GM18858 (cell line): Measurements from ENCODE around the gene ZMYND8.
"Not testable (repeated sequence)": the region's sequence is repeated elsewhere in the genome, so short reads cannot be mapped to it uniquely, and the experiment has no call there.

ENCODE experiments used
- ATAC-seq: cut with Tn5 transposase; IDR thresholded peaks from one replicate; pipeline ENCODE4 v1.9.1; 2021; ENCODE audit not compliant: unreplicated experiment

ZMYND8 gene

GRCh38 chr20:47211036-47211435 lies 145.5 kb downstream of the ZMYND8 start:
- no peak for ATAC-seq

- ATAC-seq: no peak
Observed at GRCh38 chr20:47210470-47210869, 146.0 kb downstream of the ZMYND8 start.

GRCh38 chr20:47209982-47210381 lies 146.5 kb downstream of the ZMYND8 start:
- no peak for ATAC-seq

GRCh38 chr20:47208534-47209174 lies 147.8 kb downstream of the ZMYND8 start:
- no peak for ATAC-seq

GRCh38 chr20:47206962-47207641 lies 149.4 kb downstream of the ZMYND8 start:
- ATAC-seq: no peak

- not testable (repeated sequence) for ATAC-seq
Observed at GRCh38 chr20:47206552-47206951, 149.9 kb downstream of the ZMYND8 start.

- ATAC-seq: no peak
Observed at GRCh38 chr20:47205577-47206123, 150.8 kb downstream of the ZMYND8 start.

- ATAC-seq: not testable (repeated sequence)
Observed at GRCh38 chr20:47204850-47205122, 151.7 kb downstream of the ZMYND8 start.

- no peak for ATAC-seq
Observed at GRCh38 chr20:47204008-47204849, 152.3 kb downstream of the ZMYND8 start.

GRCh38 chr20:47202733-47203667 lies 153.5 kb downstream of the ZMYND8 start:
- ATAC-seq: no peak

- ATAC-seq: no peak
Observed at GRCh38 chr20:47201074-47201730, 155.3 kb downstream of the ZMYND8 start.

- ATAC-seq: no peak
Observed at GRCh38 chr20:47198996-47199552, 157.4 kb downstream of the ZMYND8 start.

- ATAC-seq: no peak
Observed at GRCh38 chr20:47198254-47198671, 158.2 kb downstream of the ZMYND8 start.

- ATAC-seq: no peak
Observed at GRCh38 chr20:47196091-47197081, 160.1 kb downstream of the ZMYND8 start.

GRCh38 chr20:47195573-47195972 lies 160.9 kb downstream of the ZMYND8 start:
- no peak for ATAC-seq

GRCh38 chr20:47191956-47192355 lies 164.5 kb downstream of the ZMYND8 start:
- no peak for ATAC-seq

GRCh38 chr20:47191074-47191673 lies 165.3 kb downstream of the ZMYND8 start:
- ATAC-seq: no peak

GRCh38 chr20:47189060-47189459 lies 167.4 kb downstream of the ZMYND8 start:
- no peak for ATAC-seq
